Gastroesophageal sphincter (tissue), 4 donors: ENCODE results near the gene OR2D3. TPM values are rescaled to one million over a fixed set of nuclear protein-coding genes. Genes with fewer than 3 reads are reported as not detected.
"Not testable (repeated sequence)": the region's sequence is repeated elsewhere in the genome, so short reads cannot be mapped to it uniquely, and the experiment has no call there.

ENCODE experiments used
- ATAC-seq: fragments of 150-250 bp; one replicate; pipeline ENCODE4 v1.9.1; 2016; ENCODE audit warnings: mild to moderate bottlenecking, moderate library complexity
- H3K27ac ChIP-seq, 4 donors: fragments of 200-600 bp; sonication (generic) in 3 of 4; 1 replicate in 3 of 4; 2 replicates in 1 of 4; pipeline ENCODE4 v1.5.1; 2016 to 2019
- H3K27me3 ChIP-seq: fragments of 200-600 bp; sonication (generic); one replicate; pipeline ENCODE4 v1.5.1; 2019
- H3K36me3 ChIP-seq, 2 donors: fragments of 200-600 bp; sonication (generic); one replicate each; pipeline ENCODE4 v1.5.1; 2019; ENCODE audit warnings: control low read depth in 1 of 2
- H3K4me1 ChIP-seq, 3 donors: fragments of 200-600 bp; sonication (generic); 1 replicate in 2 of 3; 2 replicates in 1 of 3; pipeline ENCODE4 v1.5.1; 2016 to 2019; ENCODE audit warnings: control low read depth in 2 of 3
- H3K4me3 ChIP-seq, 2 donors: fragments of 200-600 bp; sonication (generic); one replicate each; pipeline ENCODE4 v1.5.1; 2019; ENCODE audit warnings: mild to moderate bottlenecking in 1 of 2, moderate library complexity in 1 of 2
- H3K9me3 ChIP-seq, 3 donors: fragments of 200-600 bp; sonication (generic); one replicate each; pipeline ENCODE4 v1.5.1; 2017 to 2019; ENCODE audit warnings: control low read depth in 2 of 3
- EP300 ChIP-seq: sonication (generic); formaldehyde crosslinking; IDR thresholded peaks from one replicate; pipeline ENCODE4 v1.6.1; 2017; ENCODE audit warnings: antibody characterized with exemption, mild to moderate bottlenecking
- POLR2A ChIP-seq, 2 donors: fragments of 450-650 bp; IDR thresholded peaks; one replicate each; pipeline ENCODE4 v1.6.1; 2017; ENCODE audit warnings: antibody characterized with exemption in 2 of 2, mild to moderate bottlenecking in 2 of 2, moderate library complexity in 1 of 2
- POLR2AphosphoS5 ChIP-seq: sonication (generic); formaldehyde crosslinking; IDR thresholded peaks from one replicate; pipeline ENCODE4 v1.6.1; 2017; ENCODE audit warnings: antibody characterized with exemption
- WGBS, 2 donors: methylation state at CpG; one replicate each; pipeline ENCODE4 v1.1.5; 2018; ENCODE audit warnings: low coverage in 1 of 2; 5-methylcytosine and 5-hydroxymethylcytosine counted together
- total RNA-seq, 4 donors: library from RNA; depleted of rRNA; stranded (reverse); fragments of >200 nt; gene quantifications; one replicate each; pipeline ENCODE4 v1.1.0, GENCODE V29; 2016
- TF ChIP-seq, protein P1 (sequence below), 4 experiments: fragments of 200-600 bp in 2 of 4; fragments of 450-650 bp in 2 of 4; sonication (generic) in 1 of 4; IDR thresholded peaks; one replicate each; pipeline ENCODE4 v1.5.1; 2017 to 2019; ENCODE audit warnings: antibody characterized with exemption in 4 of 4, mild to moderate bottlenecking in 2 of 4, moderate library complexity in 2 of 4

The OR2D3 gene
- total RNA-seq, 4 donors from 2014 or later, result not detected

DNA sequence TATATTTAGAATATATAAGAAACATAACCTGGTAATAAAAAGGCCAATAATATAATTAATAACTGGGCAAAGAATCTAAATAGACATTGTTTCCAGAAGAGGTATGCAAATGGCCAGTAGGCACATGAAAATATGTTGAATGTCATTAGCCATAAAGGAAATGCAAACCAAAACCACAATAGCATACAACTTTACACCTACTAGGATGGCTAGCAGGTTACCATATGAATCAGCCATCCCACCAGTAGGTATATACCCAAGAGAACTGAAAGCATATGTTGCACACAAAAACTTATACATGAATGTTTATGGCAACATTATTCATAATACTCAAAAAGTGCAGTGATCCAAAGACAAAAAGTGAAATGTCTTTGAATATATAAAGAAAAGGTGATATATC is 25.8 kb upstream of the OR2D3 start:
- Histone ChIP-seq H3K9me3 (no peaks in the 10 kb centered on the region), H3K4me1 (no peaks in the 10 kb centered on the region), H3K36me3 (no peaks in the 10 kb centered on the region), H3K27me3 (no peaks in the 10 kb centered on the region), H3K27ac (no peak overlapping the region), H3K4me3 (no peak overlapping the region)
- TF ChIP-seq POLR2A (IDR thresholded peaks at IDR 0.05) (no peak), POLR2AphosphoS5 (no peak), EP300 (no peak)
- TF ChIP-seq, protein P1, sequence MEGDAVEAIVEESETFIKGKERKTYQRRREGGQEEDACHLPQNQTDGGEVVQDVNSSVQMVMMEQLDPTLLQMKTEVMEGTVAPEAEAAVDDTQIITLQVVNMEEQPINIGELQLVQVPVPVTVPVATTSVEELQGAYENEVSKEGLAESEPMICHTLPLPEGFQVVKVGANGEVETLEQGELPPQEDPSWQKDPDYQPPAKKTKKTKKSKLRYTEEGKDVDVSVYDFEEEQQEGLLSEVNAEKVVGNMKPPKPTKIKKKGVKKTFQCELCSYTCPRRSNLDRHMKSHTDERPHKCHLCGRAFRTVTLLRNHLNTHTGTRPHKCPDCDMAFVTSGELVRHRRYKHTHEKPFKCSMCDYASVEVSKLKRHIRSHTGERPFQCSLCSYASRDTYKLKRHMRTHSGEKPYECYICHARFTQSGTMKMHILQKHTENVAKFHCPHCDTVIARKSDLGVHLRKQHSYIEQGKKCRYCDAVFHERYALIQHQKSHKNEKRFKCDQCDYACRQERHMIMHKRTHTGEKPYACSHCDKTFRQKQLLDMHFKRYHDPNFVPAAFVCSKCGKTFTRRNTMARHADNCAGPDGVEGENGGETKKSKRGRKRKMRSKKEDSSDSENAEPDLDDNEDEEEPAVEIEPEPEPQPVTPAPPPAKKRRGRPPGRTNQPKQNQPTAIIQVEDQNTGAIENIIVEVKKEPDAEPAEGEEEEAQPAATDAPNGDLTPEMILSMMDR (IDR thresholded peaks at IDR 0.05), result no peak
- ATAC-seq, result no peak

DNA sequence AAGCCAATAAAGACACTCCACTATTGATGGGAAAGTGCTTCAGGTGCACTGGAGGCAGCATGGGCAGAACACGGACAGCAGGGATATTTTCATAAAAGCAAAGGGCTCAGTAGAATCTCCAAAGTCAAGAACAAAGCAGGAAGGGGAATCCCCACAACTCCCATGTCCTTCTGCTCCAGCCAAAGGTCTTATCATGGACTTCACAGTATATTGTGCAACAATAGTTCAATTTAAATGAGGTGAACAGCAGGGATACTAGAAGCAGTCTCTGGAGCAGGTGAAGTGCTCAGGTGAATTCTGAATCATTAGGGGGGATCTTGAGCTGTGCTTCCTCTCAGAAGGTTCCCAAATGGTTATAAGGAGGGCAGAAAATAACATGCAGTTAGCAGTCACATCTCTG is 21.9 kb upstream of the OR2D3 start:
- no peak for ATAC-seq
- no peaks in the 10 kb centered on the region for H3K27me3 ChIP-seq
- no peaks in the 10 kb centered on the region for H3K4me1 ChIP-seq
- no peaks in the 10 kb centered on the region for H3K36me3 ChIP-seq
- no peak overlapping the region for H3K4me3 ChIP-seq
- WGBS, 2 donors, result 40 to 63% methylated on average over 1 of the region's 1 CpG
- TF ChIP-seq, protein P1 (IDR thresholded peaks at IDR 0.05), result no peak
- TF ChIP-seq POLR2A (IDR thresholded peaks at IDR 0.05), result no peak
- no peak for TF ChIP-seq EP300
- no peak for TF ChIP-seq POLR2AphosphoS5
- H3K27ac ChIP-seq, result no peak overlapping the region
- no peaks in the 10 kb centered on the region for H3K9me3 ChIP-seq

DNA sequence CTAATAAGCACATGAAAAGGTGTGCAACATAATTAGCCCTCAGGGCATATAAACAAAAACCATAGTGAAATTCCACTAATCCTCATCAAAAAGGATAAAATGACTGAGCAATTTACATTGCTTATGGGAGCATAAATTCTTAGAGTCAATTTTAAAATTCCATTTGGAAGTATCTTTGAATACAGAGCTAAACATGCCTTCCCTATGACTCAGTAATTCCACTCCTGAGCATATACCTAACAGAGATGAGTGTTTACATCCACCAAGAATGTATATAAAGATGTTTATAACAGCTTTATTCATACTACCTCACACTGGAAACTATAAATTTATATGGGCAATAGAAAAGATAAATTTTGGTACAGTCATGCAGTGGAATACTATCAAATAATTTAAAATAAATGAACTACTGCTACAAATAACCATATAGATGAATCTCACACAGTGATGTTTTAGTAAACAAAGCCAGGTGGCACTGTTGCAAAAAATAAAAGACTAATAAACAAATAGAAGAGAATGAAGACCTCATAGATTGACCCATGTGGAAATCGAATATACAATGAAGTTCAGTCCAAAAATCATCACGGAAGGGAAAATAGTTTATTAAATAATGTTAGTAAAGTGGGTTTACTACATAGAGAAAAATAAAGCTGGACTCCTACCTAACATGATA is 20.3 kb upstream of the OR2D3 start:
- no peak overlapping the region for H3K27ac ChIP-seq
- H3K9me3 ChIP-seq, result no peaks in the 10 kb centered on the region
- WGBS, 2 donors, result 43 to 63% methylated on average over 2 of the region's 2 CpGs
- no peaks in the 10 kb centered on the region for H3K4me1 ChIP-seq
- no peak overlapping the region for H3K4me3 ChIP-seq
- H3K36me3 ChIP-seq, result no peaks in the 10 kb centered on the region
- TF ChIP-seq, protein P1 (IDR thresholded peaks at IDR 0.05), result no peak
- no peak for TF ChIP-seq POLR2AphosphoS5
- no peak for TF ChIP-seq POLR2A (IDR thresholded peaks at IDR 0.05)
- TF ChIP-seq EP300, result no peak
- no peaks in the 10 kb centered on the region for H3K27me3 ChIP-seq
- no peak for ATAC-seq

DNA sequence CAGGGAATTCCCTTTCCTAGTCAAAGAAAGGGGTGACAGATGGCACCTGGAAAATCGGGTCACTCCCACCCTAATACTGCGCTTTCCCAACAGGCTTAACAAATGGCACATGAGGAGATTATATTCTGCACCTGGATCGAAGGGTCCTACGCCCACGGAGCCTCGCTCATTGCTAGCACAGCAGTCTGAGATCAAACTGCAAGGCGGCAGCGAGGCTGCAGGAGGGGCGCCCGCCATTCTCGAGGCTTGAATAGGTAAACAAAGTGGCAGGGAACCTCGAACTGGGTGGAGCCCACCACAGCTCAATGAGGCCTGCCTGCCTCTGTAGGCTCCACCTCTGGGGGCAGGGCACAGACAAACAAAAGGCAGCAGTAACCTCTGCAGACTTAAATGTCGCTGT is 16.0 kb upstream of the OR2D3 start:
- not testable (repeated sequence) for H3K27ac ChIP-seq, H3K36me3 ChIP-seq, H3K4me1 ChIP-seq, H3K4me3 ChIP-seq, H3K27me3 ChIP-seq, H3K9me3 ChIP-seq, ATAC-seq
- WGBS, 2 donors, result 81% methylated on average over 6 of the region's 13 CpGs; no CpG with 5 or more reads in 1 of the 2 donors

DNA sequence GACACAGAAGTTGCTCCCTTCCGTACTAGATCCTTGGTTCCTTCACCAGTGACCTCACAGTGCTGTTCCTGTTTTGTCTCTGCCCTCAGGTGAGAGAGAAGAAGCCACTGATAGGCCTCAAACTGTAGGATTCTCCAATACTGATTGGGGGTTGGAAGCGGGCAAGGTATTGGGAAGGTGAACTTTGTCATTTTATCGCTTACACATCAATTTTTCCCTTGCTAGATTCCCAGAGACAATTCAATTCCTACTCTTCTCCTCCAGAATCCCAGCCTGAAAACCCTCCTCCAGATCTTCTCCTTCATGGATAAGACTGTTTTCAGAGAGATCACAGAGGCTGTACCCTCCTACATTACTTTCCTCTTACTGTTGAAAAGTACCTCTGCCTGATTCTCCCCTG is 9.4 kb upstream of the OR2D3 start:
- Histone ChIP-seq H3K36me3 (no peaks in the 10 kb centered on the region), H3K4me1 (no peaks in the 10 kb centered on the region), H3K4me3 (no peak overlapping the region), H3K27ac (no peak overlapping the region), H3K27me3 (no peaks in the 10 kb centered on the region), H3K9me3 (no peaks in the 10 kb centered on the region)
- 86 to 89% methylated on average over 2 to 3 of the region's 3 CpGs for WGBS, 2 donors
- TF ChIP-seq POLR2AphosphoS5 (no peak), EP300 (no peak), POLR2A (IDR thresholded peaks at IDR 0.05) (no peak)
- TF ChIP-seq, protein P1 (IDR thresholded peaks at IDR 0.05), result no peak
- no peak for ATAC-seq
